Measurements from ENCODE around the gene RAI1. TPM values are rescaled to one million over a fixed set of nuclear protein-coding genes. Genes with fewer than 3 reads are reported as not detected.

The RAI1 gene
- polyA plus RNA-seq, 2 of the 4 experiments (the other 2 are of a cell fraction) = 3.5 to 23.8 TPM

DNA sequence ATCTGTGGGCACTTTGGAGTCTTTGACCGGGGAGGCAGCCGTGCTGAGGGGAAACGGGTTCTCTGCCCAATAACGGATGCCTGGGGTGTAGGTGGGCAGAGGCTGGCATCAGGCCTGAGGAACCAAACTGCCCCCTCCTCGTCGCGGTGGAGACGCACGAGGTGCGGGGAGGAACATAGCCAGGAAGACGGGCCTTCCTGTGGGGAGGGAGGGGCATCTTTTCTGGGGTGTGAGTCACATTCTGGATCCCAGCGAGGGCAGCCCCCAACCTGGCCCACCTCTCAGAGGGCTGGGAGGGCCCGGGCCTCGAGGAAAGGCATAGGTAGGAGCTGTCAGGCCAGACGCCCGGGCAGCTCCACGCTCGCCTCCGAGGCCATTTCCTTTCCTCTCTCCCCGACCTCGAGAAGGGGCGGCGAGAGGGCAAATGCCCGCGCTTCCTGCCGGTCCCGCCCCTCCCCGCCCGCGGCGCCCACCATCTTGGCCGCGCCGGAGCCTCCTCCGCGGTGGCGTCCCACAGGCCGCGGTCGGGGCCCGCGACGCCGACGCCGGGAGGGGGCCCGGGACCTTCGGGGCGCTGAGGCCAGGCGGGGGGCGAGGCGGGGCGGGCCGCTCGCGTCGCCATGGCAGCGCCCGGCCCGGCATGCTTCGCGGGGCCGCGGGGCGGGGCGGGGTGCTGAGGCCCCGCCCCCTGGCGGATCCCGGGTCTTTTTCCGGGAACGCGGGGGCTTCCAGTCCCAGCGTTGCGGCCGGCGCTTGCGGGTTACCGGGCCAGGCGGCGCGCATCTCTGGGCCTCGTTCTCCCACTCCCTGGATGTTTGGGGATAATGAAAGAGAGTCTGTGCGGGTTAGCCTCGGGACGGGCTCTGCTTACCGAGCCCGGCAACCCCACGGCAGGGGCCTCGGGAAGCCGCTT lies 13.2 kb downstream of the RAI1 start (continued):
- TF ChIP-seq FOXS1 (CRISPR knock-in tag; IDR thresholded peaks at IDR 0.05) (peak; percentile 73; the same call in 1 of the 2 replicates), PHF8 (IDR thresholded peaks at IDR 0.05; ENCODE audit: borderline replicate concordance, low read depth) (peak; percentile 33; the same call in 1 of the 2 replicates), JUNB (IDR thresholded peaks at IDR 0.05) (no peak), ESRRA (IDR thresholded peaks at IDR 0.05; ENCODE audit: borderline replicate concordance, low read length) (no peak)
- TF ChIP-seq, protein P1, sequence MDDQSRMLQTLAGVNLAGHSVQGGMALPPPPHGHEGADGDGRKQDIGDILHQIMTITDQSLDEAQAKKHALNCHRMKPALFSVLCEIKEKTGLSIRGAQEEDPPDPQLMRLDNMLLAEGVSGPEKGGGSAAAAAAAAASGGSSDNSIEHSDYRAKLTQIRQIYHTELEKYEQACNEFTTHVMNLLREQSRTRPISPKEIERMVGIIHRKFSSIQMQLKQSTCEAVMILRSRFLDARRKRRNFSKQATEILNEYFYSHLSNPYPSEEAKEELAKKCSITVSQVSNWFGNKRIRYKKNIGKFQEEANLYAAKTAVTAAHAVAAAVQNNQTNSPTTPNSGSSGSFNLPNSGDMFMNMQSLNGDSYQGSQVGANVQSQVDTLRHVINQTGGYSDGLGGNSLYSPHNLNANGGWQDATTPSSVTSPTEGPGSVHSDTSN (IDR thresholded peaks at IDR 0.05) = no peak

DNA sequence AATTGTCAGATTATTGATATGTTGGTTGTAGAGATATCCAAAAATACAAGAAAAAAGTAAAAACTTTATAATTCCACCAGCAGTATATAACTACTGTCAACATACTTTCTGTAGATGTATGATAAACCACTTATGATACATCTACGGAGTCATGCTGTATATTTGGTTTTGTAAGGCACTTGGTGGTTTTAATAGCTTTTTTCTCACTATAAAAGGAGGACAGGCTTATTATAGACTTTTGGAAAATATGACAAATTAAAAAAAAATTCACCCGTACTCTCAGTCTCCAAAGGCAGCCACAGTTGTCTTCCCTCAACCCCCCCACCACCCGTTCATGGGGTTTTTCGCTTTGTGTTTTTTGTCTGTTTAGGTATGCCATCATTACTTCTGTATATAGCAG lies 14.8 kb downstream of the RAI1 start:
- DNase-seq (ENCODE audit: low read depth in 1 of 2, low spot score in 1 of 2) = no peak
- ATAC-seq = no peak
- CTCF ChIA-PET = interaction anchor here (0.7 to 11.1 kb wide), 3 partner anchors 14 to 44 kb away, joined by 3 to 112 read pairs (median 5); partner anchors contain the start of gene RAI1
- Histone ChIP-seq H3K27ac (peak overlapping the region in 1 of 2 experiments; percentile 97; a peak in 3 of 6 replicates), H3K4me3 (no peak overlapping the region), H3K4me1 (peaks cover 78% of the 10 kb centered on the region), H3K9me3 (no peaks in the 10 kb centered on the region), H3K4me2 (peak overlapping the region; percentile 98; the same call in 2 of the 3 replicates)
- POLR2A ChIA-PET = no interaction called here
- TF ChIP-seq RAD21 (conservative IDR thresholded peaks at IDR 0.05 in 1 of 2, IDR thresholded peaks at IDR 0.05 in 1 of 2) (no peak), FOXS1 (CRISPR knock-in tag; IDR thresholded peaks at IDR 0.05) (no peak), KDM5A (IDR thresholded peaks at IDR 0.05) (no peak), PHF8 (IDR thresholded peaks at IDR 0.05; ENCODE audit: borderline replicate concordance, low read depth) (no peak), EHF (CRISPR knock-in tag; IDR thresholded peaks at IDR 0.05) (no peak), RFX5 (IDR thresholded peaks at IDR 0.05) (no peak), RCOR1 (IDR thresholded peaks at IDR 0.05; ENCODE audit: low read depth, low read length) (no peak), MYC (IDR thresholded peaks at IDR 0.05; ENCODE audit: borderline replicate concordance, low read length) (no peak), TP53 (CRISPR knock-in tag; IDR thresholded peaks at IDR 0.05) (no peak), JUN (IDR thresholded peaks at IDR 0.05) (no peak), TFCP2L1 (CRISPR knock-in tag; IDR thresholded peaks at IDR 0.05) (no peak), MAZ (IDR thresholded peaks at IDR 0.05; ENCODE audit: borderline replicate concordance, low read depth, low read length) (no peak)
- TF ChIP-seq, protein P2, sequence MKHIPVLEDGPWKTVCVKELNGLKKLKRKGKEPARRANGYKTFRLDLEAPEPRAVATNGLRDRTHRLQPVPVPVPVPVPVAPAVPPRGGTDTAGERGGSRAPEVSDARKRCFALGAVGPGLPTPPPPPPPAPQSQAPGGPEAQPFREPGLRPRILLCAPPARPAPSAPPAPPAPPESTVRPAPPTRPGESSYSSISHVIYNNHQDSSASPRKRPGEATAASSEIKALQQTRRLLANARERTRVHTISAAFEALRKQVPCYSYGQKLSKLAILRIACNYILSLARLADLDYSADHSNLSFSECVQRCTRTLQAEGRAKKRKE (CRISPR knock-in tag; IDR thresholded peaks at IDR 0.05; ENCODE audit: low read depth) = no peak
- TF ChIP-seq, protein P3, sequence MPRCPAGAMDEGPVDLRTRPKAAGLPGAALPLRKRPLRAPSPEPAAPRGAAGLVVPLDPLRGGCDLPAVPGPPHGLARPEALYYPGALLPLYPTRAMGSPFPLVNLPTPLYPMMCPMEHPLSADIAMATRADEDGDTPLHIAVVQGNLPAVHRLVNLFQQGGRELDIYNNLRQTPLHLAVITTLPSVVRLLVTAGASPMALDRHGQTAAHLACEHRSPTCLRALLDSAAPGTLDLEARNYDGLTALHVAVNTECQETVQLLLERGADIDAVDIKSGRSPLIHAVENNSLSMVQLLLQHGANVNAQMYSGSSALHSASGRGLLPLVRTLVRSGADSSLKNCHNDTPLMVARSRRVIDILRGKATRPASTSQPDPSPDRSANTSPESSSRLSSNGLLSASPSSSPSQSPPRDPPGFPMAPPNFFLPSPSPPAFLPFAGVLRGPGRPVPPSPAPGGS (IDR thresholded peaks at IDR 0.05) = no peak
- TF ChIP-seq, protein P4, sequence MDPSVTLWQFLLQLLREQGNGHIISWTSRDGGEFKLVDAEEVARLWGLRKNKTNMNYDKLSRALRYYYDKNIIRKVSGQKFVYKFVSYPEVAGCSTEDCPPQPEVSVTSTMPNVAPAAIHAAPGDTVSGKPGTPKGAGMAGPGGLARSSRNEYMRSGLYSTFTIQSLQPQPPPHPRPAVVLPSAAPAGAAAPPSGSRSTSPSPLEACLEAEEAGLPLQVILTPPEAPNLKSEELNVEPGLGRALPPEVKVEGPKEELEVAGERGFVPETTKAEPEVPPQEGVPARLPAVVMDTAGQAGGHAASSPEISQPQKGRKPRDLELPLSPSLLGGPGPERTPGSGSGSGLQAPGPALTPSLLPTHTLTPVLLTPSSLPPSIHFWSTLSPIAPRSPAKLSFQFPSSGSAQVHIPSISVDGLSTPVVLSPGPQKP (IDR thresholded peaks at IDR 0.05; ENCODE audit: low read depth, low read length) = no peak
- TF ChIP-seq, protein P5, sequence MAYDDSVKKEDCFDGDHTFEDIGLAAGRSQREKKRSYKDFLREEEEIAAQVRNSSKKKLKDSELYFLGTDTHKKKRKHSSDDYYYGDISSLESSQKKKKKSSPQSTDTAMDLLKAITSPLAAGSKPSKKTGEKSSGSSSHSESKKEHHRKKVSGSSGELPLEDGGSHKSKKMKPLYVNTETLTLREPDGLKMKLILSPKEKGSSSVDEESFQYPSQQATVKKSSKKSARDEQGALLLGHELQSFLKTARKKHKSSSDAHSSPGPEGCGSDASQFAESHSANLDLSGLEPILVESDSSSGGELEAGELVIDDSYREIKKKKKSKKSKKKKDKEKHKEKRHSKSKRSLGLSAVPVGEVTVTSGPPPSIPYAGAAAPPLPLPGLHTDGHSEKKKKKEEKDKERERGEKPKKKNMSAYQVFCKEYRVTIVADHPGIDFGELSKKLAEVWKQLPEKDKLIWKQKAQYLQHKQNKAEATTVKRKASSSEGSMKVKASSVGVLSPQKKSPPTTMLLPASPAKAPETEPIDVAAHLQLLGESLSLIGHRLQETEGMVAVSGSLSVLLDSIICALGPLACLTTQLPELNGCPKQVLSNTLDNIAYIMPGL (CRISPR knock-in tag; IDR thresholded peaks at IDR 0.05; ENCODE audit: borderline replicate concordance) = no peak
- FAIRE-seq = no peak
- 85% methylated on average over 4 of the region's 4 CpGs for WGBS (ENCODE audit: missing lambda C conversion rate)

Measured in A549 (cell line).